HuH-7 (cell line): ENCODE data around the gene SH3RF3.

Experiments
- DNase-seq: peaks from one replicate; pipeline ENCODE4 v3.0.0; 2011; ENCODE audit warnings: low spot score

SH3RF3 gene

DNA sequence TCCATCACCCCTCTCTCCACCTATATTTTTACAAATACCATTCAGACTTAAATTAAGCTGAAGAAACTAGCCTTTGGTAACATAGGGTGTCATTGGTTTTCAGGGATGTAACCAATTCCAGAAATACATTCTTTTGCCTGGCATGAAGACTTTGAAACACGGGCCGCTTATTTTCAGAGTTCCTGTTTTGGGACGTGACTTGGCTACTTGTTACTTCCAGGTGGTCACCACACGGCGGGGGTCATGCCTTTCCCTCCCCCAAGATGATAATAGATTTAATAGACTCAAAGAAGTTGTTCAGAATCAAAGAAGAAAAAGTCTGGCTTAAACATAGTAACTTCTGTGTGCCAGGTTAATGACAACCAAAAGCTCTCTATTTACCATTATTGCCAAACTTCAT, 374.2 kb downstream of the SH3RF3 start:
- DNase-seq: no peak

DNA sequence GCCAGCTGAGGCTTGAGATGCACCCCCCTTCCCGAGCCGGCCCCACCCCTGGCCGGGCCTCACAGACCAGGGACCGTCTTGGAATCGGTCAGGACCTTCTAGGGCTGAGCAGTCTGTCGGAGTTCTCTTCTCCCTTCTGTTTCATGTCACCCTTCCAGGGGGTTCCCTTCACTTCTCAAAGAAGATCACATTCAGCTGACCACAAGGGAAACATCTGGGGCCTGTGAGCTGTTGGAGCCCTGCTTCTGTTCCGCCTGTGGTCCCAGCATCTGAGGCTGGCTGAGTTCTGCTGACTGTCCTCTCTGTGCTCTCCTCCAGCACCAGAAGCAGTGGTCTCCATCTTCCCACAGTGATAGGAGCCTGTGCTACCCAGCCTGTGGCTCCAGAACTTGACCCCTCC, 378.2 kb downstream of the SH3RF3 start:
- DNase-seq: no peak

DNA sequence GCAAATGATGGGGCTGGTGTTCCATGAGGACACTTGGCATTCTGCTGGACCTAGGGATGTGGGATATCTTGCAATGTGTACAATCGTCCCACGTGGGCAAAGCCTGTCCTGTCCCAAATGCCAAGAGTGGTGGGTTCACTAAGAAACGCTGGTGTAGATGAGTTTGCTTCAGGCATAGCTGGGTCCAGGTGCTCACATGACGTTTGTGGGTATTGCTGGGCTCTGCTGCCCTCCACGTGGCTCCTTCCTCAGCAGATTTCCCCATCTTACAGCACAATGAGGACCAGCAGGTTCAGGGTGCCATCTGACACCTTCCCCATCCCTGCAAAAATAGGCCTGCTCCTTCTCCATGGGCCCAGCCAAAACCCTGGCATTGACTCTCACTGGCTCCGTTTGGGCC, 378.8 kb downstream of the SH3RF3 start:
- DNase-seq: no peak

DNA sequence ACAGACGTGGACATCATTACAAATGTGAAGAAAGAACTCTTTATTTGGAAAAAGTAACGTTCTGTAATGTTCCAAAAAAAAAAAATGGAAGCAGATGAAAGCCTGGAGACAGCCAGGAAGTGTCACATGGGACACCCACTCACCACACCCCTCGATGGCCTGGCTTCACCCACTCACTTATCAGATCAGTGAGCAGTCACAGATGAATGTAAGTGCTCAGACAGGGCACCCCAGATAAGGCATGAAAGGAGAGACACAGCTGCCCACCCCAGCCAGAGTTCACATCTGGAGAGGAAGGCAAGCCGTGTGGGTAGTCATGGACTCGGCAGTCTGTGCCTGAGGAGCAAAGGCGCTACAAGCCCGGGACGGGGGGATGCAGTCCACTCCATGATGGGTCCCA, 379.6 kb downstream of the SH3RF3 start:
- no peak for DNase-seq

DNA sequence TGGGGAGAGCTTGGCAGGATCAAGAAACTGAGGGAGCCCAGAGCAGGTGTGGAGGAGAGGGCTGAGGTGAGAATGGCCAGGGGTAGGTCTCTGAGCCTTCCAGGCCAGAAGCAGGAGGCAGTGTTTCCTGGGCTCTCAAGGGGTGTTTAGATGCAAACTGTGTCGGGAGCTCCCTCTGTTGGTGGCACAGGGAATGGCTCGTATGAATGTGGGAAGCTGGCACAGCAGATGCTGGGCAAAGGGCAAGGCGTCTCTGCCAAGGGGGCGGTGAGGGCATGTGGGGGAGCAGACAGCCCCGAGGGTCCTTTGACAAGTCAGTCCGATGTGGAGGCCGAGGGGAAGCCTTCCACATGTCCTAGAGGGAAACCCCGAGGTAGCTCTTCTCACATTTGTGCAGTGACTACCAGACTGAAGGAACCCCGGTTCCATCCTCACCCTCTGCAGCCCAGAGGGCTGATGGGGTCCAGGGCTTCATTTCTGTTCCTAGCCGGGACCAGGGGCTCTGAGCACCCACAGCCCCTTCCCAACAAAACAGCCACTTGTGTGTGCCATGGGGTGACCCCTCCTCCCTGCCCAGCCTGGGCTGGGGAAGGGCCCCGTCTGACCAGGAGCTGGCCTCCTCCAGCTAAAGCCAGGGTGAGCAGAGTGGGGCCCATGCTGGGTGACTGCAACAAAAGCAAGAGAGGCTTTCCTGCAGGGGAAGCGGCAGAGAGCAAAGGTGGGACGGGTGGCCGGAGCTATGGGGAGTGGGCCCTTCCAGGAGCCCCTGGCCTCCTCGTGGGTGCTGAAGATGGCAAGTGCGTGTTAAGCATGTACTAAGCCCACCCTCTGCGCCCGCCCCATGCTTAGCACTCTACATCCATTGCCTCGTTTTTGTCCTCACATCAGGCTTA, 381.4 kb downstream of the SH3RF3 start:
- DNase-seq: peak; percentile 90

DNA sequence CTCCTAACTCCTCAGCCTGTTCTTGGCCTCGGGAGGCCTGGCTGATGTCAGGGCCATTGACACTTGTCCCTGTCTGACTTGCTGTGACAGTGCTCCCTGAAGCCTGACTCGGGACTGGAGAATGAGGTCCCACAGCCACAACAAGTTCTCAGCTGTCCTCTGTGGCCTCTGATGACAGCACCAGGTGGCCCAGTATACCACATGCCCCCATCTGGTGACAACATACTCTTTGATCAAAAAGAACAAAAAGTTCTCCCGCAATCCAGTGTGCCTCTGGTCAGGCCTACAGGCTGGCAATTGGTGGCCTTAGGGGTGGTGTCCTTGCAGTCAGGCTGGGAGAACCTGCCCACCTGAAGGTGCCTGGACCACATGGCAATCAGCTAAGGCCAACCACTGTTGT, 382.2 kb downstream of the SH3RF3 start:
- no peak for DNase-seq

DNA sequence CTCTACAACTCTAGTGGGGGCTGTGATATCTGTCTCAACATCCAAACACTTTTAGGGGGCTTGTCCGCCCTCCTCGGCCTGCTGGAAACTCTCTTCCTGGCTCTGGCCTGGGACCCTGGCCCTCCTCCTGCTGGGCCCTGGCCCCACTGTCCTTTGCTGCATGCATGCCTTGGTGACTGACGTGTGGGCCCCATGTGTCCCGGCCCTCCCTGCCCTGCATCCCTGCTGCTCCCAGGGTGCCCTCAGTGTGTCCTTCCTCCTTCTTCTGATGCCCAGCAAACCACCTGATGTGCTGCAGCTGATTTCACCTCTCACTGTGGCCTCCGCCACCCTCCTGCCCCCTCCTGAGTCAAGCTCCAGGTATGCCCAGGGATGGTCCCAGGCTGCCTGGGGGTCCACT, 383.1 kb downstream of the SH3RF3 start:
- no peak for DNase-seq

DNA sequence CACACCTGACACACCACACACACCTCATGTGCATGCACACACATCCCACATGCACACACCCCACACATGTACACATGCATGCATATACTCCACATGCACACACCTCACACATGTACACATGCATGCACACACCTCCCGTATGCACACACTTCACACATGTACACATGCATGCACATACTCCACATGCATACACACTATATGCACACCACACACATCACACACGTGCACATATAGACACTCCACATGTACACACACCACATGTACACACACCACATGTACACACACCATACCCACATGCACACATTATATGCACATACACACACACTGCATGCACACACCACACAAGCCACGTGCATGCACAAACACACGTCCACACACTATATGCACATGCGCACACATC, 384.2 kb downstream of the SH3RF3 start:
- DNase-seq: no peak

DNA sequence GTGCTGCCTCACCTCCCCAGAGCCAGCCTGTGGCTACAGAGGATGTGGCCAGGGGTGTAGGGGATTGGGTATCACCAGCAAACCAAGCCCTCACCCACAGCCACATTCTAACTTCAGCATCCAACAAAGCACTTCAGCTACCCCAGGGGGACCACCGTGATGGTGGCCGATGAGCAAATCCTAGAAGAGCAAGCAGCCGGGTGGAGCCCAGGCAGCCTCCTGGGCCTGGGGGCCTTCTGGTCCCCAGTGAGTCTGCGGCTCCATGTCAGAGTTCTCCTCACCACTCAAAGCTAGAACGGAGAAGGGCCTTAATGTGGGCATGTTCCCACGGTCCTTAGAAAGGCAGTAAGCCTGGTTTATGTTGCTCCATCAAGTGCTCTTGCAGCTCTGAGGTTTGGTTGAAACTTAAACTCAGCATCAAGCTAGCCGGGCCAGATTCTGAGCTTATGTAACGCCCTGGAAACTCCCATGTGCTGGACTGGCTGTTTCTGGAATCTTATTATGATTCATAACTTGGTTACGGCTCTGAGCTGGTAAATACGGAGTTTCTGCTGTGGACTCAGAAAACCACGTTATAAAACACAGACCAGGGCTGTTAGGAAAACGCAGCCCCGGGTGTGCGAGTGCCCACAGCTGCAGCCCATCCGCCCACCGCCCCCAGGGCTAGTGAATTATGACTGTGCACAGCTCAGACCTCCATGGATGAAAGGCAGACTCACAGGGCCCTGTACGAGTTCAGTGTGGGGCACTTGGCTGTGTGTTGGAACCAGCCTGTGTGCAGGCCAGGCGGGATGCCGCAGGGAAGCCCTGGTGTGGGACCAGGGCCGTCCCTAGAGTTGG, 385.0 kb downstream of the SH3RF3 start:
- DNase-seq: no peak

DNA sequence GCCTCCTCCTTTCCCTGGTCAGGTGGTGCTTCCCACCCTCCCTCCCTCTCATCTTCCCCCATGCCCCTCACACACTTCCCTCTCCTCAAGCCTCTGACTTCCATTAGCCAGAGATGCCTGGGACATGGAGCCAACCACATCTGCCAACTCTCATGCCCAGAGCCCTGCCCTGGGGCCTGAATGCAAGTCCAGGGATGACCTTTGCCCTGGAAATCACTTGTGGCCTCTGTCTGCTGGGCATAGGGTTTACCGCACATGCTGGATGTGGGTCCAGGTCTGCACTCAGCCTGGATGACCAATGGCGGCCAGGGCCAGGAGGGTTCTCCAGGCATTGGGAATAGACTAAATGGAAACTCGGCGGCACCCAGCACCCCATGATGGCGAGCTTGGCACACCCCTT, 385.9 kb downstream of the SH3RF3 start:
- no peak for DNase-seq

DNA sequence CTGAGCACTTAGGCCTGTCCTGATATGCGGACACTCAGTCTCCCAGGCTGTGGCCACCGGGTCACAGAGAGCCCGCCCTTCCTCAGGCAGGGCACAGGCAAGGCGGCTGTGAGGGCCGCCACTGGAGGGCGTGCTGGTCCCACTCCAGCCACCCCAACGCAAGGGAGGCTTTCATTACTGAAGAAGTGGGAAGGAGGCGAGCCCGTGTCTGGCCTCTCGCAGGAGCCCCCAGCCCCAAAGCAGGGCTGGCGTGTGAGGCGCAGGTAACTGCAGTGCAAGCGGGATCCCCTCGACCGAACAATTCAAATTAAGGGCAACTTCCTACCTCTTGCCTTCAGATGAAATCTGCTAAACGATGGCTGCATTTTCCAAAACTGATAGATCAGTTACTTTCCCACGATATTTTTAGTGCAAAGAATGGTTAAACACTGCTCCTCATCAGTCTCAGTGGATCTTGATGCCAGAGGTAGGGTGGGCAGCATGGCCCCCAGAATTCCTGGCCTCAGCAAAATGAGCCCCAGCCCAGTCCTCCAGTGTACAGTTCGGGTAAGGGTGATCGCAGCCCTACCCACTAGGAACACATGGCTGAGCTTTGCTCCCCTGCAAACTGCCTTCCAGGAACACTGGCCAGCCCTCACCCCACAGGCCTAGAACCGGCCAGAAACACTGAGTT, 387.6 kb downstream of the SH3RF3 start:
- DNase-seq: peak; percentile 70

DNA sequence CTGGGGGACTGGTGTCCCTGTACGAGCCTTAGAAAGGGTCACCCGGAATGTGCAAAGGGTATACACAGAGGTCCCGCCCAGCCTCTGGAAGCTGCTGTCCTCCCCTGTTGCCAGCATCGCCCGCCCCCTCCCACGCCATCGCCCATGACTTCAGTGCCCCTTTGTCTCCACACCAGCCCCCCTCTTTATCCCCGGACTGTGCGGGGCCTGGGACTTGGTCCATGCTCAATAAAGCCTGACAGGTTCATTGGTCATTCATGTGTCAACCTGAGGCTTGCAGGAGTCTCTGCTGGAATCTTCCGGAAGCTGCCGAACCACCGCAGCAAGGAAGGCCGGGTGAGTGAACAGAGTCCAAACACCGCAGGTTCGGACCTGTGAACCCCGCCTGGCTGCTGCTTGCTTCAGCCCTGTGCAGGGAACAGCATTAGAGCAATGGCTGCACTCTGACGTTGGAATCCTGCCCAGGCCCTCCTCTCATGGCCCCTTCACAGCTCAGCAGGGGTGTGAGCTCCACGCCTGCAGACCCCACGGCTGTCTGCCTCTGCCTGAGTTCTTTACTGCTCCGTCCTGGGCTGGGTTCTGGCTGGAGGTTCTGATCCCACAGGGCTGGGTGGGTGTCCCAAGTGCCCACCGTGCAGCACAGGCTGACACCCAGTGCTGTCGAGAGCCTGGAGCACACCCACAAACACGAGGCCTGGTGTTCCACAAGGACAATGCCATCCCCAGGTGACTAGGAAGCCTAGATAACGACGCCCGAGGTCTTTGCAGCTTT, 388.3 kb downstream of the SH3RF3 start:
- no peak for DNase-seq

DNA sequence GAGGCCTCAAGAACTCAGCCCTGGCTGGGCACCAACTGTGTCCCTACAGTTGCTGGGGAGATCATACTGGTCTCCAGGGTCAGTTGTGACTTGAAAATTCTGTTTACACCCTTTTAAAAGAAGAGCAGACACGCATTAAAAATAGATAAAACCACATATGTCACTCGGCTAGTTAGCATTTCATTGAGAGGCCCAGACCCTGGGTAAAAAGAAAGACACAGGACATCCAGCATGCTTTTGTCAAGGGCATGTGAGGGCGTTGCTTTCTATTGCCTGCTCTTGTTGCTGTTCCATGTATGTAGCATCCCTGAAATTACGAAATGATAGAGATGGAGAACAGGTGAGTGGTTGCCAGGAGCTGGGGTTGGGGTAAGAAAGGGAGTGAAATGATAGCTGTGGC, 390.5 kb downstream of the SH3RF3 start:
- DNase-seq: no peak

DNA sequence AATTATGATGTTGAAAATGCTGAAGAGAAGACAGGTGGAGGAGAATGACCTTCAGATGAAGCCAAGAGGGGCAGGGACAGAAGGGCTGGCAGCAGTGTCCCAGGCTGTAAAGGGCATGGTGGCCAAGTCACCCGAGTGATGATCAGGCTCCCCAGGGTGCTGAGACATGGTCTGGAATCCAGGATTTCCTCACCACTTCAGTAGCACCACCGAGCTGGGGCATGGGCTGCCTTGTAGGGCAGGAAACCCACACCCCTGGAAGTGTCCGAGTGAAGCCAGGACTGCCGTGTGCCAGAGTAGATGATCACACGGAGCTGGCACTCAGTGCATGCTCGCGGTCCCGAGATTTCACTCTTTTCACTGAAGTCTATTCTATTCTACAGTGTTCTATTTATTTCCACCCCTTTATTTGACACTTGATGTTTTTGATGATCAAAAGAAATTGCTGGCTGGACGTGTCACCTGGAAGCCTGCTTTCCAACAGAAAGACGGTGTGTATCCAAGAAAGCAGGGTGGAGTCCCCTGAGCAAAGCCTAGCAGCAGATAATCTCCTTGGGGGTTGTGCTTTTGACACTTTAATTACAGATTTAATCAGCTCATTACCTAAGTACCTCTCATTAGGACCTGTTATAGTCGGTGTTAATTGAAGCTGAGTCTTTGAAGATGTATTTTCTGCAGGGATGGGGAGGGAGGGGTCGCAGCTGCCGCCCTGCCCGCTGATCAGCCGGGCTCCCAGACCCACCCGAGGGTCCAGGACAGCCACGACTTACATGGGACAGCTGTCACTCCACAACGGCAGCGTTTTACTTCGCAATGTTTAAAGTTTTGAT, 392.4 kb downstream of the SH3RF3 start:
- DNase-seq: no peak

DNA sequence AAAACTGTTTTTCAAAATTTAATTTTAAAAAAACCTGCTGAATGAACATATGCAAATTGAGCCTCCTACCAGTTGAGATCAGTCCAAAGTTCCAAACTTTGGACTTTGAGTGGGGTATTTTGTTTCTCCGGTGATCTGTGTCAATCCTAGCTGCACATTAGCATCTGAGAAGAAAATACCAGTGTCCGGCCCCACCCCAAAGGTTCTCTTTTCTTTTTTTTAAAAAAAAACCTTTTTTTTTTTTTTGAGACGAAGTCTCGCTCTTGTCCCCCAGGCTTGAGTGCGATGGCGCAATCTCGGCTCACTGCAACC, 393.0 kb downstream of the SH3RF3 start:
- DNase-seq: no peak

DNA sequence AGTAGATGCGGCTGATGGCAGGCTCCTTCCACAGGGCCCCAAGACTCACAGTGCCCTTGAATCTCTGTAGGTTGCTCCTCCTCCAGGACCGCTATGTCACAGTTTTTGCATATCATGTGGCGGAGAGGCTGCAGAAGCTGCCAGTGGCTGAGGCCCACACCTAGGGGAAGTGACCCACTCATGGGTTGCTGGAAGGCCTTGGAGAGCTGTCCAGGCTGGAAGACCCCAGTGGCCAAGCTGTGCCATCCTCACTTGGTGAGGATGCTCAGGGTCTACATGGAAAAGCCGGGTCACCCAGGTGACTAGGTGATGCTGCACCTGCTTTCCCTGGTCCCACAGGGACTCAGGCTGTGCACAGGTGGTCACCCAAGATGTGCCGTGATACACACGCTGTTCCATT, 394.1 kb downstream of the SH3RF3 start:
- DNase-seq: no peak

DNA sequence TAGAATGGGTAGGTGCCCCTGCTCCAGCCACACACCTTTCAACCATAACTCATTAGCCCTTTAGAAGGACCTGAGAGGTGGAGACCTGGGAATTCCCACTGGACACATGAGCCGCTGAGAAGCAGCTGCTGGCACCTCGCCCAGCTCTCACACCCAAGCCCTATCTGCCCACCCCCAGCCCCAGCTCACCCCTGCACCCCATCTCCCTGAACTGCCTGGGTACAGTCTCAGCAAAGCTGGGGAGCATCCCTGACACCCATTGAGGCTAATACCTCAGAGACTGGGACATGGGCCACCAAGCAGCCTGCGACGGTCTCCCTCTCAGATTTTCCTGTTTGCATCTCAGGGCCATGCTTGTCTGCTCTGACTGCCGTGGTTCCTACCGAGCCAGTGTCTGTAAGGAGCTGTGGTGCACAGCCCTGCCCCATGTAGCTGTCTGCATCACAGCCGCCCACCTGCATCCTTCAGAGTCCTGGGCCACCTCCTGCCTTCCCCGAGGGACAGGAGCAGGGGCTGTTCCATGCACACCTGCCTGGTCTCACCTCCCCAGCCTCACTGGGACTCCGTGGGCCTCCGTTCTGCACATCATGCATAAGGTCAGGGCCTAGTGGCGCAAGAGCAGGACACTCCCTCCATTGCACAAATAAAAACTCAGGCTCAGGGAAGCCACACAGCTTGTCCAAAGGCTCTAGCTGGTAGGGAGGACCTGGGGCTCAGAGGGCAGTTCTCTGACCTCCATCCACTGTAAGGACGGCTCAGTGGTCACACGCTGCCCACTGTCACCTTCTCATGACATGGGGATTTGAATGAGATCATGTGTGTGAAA, 394.7 kb downstream of the SH3RF3 start:
- DNase-seq: peak; percentile 31

DNA sequence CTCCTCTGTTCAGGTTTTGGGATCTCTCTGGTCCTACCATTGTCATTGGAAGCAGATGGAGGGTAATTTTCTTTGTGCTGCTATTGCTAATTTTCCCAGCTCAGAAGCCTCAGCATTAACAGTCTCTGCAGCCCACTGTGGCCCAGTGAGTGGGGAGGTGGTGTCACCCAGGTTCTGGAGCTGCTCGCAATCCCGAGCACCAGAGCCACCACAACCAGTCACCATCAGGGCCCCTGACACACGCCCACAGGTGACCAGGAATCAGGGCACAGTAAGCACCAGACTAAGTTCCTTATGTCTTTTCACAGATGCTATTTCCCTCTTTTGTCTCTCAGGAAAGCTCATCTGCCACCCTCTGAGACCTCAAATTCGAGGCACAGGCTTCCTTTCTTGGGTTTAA, 396.8 kb downstream of the SH3RF3 start:
- no peak for DNase-seq

DNA sequence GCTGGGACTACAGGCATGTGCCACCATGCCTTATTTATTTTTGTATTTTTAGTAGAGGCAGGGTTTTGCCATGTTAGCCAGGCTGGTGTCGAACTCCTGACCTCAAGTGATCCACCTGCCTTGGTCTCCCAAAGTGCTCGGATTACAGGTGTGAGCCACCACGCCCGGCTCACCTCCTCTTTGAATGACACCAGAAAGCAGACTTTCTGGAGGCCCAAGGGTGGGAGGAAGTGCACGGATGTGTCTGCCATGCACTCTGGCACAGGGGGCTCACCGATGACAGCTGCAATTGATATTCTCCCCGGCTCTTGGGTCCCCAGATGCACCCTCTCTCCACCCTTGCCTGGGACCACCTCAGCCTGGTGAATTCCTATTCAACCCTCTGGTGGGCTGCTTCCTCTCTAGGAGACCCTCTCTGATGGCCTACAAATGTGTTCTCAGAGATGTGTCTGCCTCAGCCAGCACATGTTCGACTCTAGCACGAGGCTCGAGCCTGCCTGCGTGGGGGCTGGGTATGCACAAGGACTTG, 397.5 kb downstream of the SH3RF3 start:
- DNase-seq: no peak

DNA sequence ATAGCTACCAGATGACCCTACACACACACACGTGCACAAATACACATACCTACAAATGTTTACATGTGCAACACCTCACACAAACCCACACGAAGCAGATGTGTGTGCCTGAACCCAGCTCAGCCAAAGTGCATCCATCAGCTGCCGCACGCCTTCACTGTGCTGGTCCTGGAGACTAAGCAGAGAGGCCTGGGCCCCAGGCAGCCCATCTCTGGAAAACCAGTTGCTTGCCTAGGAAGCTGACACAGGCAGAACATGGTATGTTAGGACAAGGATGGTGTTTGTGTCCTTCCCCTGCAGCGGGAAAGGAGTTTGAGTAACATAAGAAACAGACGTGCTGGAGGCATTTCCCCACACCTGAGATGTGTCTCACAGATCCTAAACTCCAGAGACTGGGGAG, 398.1 kb downstream of the SH3RF3 start:
- DNase-seq: no peak
